MM.1S (cell line): Measurements from ENCODE around the gene ERC2.

Experiments used
- DNase-seq: peaks from one replicate; pipeline ENCODE4 v3.0.0-alpha.2; 2015
- H2AFZ ChIP-seq: fragments of 300-600 bp; sonication (generic); 2 replicates; pipeline ENCODE4 v1.6.0; 2016; ENCODE audit warnings: antibody characterized with exemption, low read length
- H3F3A ChIP-seq: fragments of 300-600 bp; sonication (generic); 2 replicates; pipeline ENCODE4 v1.6.1; 2016; ENCODE audit warnings: mild to moderate bottlenecking, antibody characterized with exemption, low read length, moderate library complexity, mixed read lengths; ENCODE audit not compliant: insufficient read depth
- H3K27ac ChIP-seq: fragments of 300-600 bp; sonication (generic); 2 replicates; pipeline ENCODE4 v1.5.1; 2016; ENCODE audit warnings: mild to moderate bottlenecking, low read length
- H3K27me3 ChIP-seq: fragments of 300-600 bp; sonication (generic); replicated peaks from 2 replicates; pipeline ENCODE4 v1.6.0; 2016; ENCODE audit warnings: low read length; ENCODE audit not compliant: insufficient read depth
- H3K36me3 ChIP-seq: fragments of 300-600 bp; sonication (generic); replicated peaks from 2 replicates; pipeline ENCODE4 v1.6.1; 2016; ENCODE audit warnings: mild to moderate bottlenecking, low read length, mixed read lengths; ENCODE audit not compliant: insufficient read depth
- H3K4me1 ChIP-seq: fragments of 300-600 bp; sonication (generic); 2 replicates; pipeline ENCODE4 v1.6.1; 2016; ENCODE audit warnings: low read length, mixed read lengths
- H3K4me2 ChIP-seq: fragments of 300-600 bp; sonication (generic); 2 replicates; pipeline ENCODE4 v1.6.0; 2016; ENCODE audit warnings: low read depth, low read length
- H3K4me3 ChIP-seq: fragments of 300-600 bp; sonication (generic); 2 replicates; pipeline ENCODE4 v1.5.1; 2016; ENCODE audit warnings: low read length, mixed read lengths
- H3K79me2 ChIP-seq: fragments of 300-600 bp; sonication (generic); 2 replicates; pipeline ENCODE4 v1.6.1; 2016; ENCODE audit warnings: mixed run types, low read length, mixed read lengths
- H3K9ac ChIP-seq: fragments of 300-600 bp; sonication (generic); 2 replicates; pipeline ENCODE4 v1.6.1; 2016; ENCODE audit warnings: low read length, mixed read lengths
- H3K9me2 ChIP-seq: fragments of 300-600 bp; sonication (generic); replicated peaks from 2 replicates; pipeline ENCODE4 v1.6.1; 2016; ENCODE audit warnings: mild to moderate bottlenecking, low read length, mixed read lengths; ENCODE audit not compliant: insufficient read depth
- H3K9me3 ChIP-seq: fragments of 300-600 bp; sonication (generic); replicated peaks from 2 replicates; pipeline ENCODE4 v1.6.1; 2016; ENCODE audit warnings: mild to moderate bottlenecking, low read length, mixed read lengths; ENCODE audit not compliant: insufficient read depth
- H4K20me1 ChIP-seq: fragments of 300-600 bp; sonication (generic); 2 replicates; pipeline ENCODE4 v1.6.1; 2016; ENCODE audit warnings: mild to moderate bottlenecking, low read length, moderate library complexity, mixed read lengths; ENCODE audit not compliant: insufficient read depth
- EZH2 ChIP-seq: fragments of 300-600 bp; sonication (generic); optimal IDR thresholded peaks from 2 replicates; pipeline ENCODE3; 2017; ENCODE audit warnings: low read depth, mild to moderate bottlenecking, antibody characterized with exemption, low read length, mixed read lengths
- EZH2phosphoT487 ChIP-seq: fragments of 300-600 bp; sonication (generic); IDR thresholded peaks from 2 replicates; pipeline ENCODE4 v1.6.1; 2018; ENCODE audit warnings: antibody characterized with exemption, low read length
- TF ChIP-seq, protein P1 (sequence below): fragments of 300-600 bp; sonication (generic); IDR thresholded peaks from 2 replicates; pipeline ENCODE4 v1.5.1; 2016; ENCODE audit warnings: antibody characterized with exemption, low read length, mixed read lengths

The ERC2 gene

DNA sequence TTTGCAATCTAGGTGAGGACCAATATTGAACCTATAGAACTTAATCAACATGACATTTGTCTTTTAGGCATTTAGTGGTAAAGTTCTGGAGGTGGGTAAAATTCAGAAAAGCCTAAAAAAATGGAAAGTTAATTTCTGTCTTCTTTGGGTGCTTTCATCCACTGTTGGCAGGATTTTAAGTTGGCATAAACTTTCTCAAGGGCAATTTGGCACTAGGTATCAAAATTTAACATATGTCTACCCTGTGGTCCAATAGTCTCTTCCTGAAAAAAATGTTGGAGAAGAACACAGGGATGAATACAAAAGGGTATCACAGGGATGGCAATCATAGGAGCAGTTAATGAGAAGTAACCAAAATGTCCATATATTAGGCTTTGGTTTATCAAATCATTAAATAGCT, 754.2 kb downstream of the ERC2 start:
- no peaks in the 10 kb centered on the region for H3K9me2 ChIP-seq
- no peak overlapping the region for H3K4me3 ChIP-seq
- DNase-seq, result no peak
- H3K9ac ChIP-seq, result no peak overlapping the region
- no peaks in the 10 kb centered on the region for H3K36me3 ChIP-seq
- no peak overlapping the region for H3K27ac ChIP-seq
- no peak overlapping the region for H2AFZ ChIP-seq
- no peak for TF ChIP-seq EZH2phosphoT487
- no peak for TF ChIP-seq EZH2
- no peaks in the 10 kb centered on the region for H3K27me3 ChIP-seq
- no peaks in the 10 kb centered on the region for H4K20me1 ChIP-seq
- no peaks in the 10 kb centered on the region for H3K4me1 ChIP-seq
- no peaks in the 10 kb centered on the region for H3K79me2 ChIP-seq
- H3K9me3 ChIP-seq, result no peaks in the 10 kb centered on the region
- no peaks in the 10 kb centered on the region for H3F3A ChIP-seq
- H3K4me2 ChIP-seq, result no peak overlapping the region

DNA sequence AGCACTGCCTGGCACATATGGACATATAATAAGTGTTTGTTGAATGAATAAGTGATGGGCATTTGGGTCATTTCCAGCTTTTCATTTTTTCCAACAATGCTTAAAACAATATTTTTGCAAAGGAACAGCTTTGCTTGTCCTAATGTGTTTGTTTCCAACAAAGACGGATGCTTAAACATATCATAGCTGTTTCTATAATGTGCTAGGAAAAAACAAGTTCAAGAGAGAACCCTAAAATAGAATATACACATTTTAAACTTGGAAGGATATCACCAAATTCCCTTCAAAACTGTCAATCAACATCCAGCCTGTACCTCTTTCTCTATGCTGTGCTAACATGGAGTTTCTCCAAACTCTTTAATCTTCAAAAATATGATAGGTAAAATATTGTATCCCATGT, 756.6 kb downstream of the ERC2 start:
- no peak for DNase-seq
- Histone ChIP-seq H4K20me1 (no peaks in the 10 kb centered on the region), H3F3A (no peaks in the 10 kb centered on the region), H3K79me2 (no peaks in the 10 kb centered on the region), H3K9ac (no peak overlapping the region), H2AFZ (no peak overlapping the region), H3K36me3 (no peaks in the 10 kb centered on the region), H3K27me3 (no peaks in the 10 kb centered on the region), H3K4me2 (no peak overlapping the region), H3K4me1 (no peaks in the 10 kb centered on the region), H3K9me2 (no peaks in the 10 kb centered on the region), H3K27ac (no peak overlapping the region), H3K9me3 (no peaks in the 10 kb centered on the region), H3K4me3 (no peak overlapping the region)
- TF ChIP-seq, protein P1, sequence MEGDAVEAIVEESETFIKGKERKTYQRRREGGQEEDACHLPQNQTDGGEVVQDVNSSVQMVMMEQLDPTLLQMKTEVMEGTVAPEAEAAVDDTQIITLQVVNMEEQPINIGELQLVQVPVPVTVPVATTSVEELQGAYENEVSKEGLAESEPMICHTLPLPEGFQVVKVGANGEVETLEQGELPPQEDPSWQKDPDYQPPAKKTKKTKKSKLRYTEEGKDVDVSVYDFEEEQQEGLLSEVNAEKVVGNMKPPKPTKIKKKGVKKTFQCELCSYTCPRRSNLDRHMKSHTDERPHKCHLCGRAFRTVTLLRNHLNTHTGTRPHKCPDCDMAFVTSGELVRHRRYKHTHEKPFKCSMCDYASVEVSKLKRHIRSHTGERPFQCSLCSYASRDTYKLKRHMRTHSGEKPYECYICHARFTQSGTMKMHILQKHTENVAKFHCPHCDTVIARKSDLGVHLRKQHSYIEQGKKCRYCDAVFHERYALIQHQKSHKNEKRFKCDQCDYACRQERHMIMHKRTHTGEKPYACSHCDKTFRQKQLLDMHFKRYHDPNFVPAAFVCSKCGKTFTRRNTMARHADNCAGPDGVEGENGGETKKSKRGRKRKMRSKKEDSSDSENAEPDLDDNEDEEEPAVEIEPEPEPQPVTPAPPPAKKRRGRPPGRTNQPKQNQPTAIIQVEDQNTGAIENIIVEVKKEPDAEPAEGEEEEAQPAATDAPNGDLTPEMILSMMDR, result no peak
- TF ChIP-seq EZH2 (no peak), EZH2phosphoT487 (no peak)

DNA sequence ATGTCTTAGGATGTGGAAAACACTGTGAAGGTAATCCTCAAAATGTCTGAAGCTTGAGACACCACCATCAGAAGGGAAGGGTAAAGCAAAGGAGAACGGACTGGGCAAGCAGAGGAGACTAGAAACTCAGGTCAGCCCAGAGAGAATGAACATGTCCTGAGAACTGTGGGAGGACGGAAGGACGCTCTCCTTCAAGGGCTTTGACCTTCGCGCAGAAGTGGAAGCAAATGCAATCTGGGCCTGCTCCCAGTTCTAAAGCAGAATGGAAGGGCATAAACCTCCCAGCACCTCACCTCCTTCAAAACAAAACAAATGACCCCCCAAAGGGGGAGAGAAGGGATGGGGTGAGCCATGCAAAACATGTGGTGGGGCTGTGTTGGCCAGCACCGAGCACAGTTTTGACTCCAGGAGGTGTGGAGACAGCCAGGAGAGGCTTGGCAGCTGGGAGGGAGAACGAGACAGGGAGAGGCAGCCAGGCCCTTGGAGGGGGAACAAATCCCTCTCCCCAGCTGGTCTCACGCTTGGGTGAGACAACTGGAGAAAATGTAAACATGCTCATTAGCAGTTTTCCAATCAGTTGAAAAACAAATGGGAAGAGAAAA, 758.8 kb downstream of the ERC2 start:
- no peaks in the 10 kb centered on the region for H3K27me3 ChIP-seq
- no peaks in the 10 kb centered on the region for H4K20me1 ChIP-seq
- no peak for DNase-seq

DNA sequence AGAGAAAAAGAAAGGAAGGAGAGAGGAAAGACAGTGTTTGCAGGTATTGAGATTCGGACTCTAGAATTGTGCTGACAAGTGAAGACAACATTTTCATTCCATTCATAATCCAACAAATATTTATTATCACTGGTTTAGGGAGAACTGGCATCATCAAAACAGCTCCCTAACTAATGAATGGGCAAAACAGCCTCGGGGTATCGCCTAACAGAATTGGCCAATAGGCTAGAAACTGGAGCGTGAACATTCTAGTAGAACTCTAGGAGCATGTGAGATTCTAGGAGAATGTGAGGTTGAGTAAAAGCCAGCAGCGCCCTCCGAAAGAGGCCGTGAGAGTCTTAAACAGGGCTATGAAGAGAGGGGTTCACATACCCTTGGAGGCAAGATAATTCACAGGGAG, 759.3 kb downstream of the ERC2 start:
- Histone ChIP-seq H4K20me1 (no peaks in the 10 kb centered on the region), H3K9ac (no peak overlapping the region), H3K27me3 (no peaks in the 10 kb centered on the region), H2AFZ (no peak overlapping the region), H3K79me2 (no peaks in the 10 kb centered on the region), H3K9me3 (no peaks in the 10 kb centered on the region), H3K4me3 (no peak overlapping the region), H3F3A (no peaks in the 10 kb centered on the region), H3K36me3 (no peaks in the 10 kb centered on the region), H3K4me2 (no peak overlapping the region), H3K4me1 (no peaks in the 10 kb centered on the region), H3K9me2 (no peaks in the 10 kb centered on the region), H3K27ac (no peak overlapping the region)
- no peak for TF ChIP-seq EZH2
- no peak for DNase-seq

More for the DNA sequence above, 758.8 kb downstream of the ERC2 start:
- Histone ChIP-seq H3K4me2 (no peak overlapping the region), H3K9me2 (no peaks in the 10 kb centered on the region), H3F3A (no peaks in the 10 kb centered on the region), H3K9ac (no peak overlapping the region), H3K27ac (no peak overlapping the region), H3K79me2 (no peaks in the 10 kb centered on the region), H3K4me3 (no peak overlapping the region), H3K4me1 (no peaks in the 10 kb centered on the region), H3K9me3 (no peaks in the 10 kb centered on the region), H3K36me3 (no peaks in the 10 kb centered on the region), H2AFZ (no peak overlapping the region)
- TF ChIP-seq EZH2phosphoT487 (no peak), EZH2 (no peak)
- TF ChIP-seq, protein P1, result no peak
